GM23248 (cell line): ENCODE data around the gene B4GALT6. TPM values are rescaled to one million over a fixed set of nuclear protein-coding genes. Genes with fewer than 3 reads are reported as not detected.

ENCODE experiments used
- DNase-seq: peaks from one replicate; pipeline ENCODE4 v3.0.0-alpha.2; 2015
- H2AFZ ChIP-seq: fragments of 200-600 bp; sonication (generic); 2 replicates; pipeline ENCODE4 v1.6.1; 2016; ENCODE audit warnings: antibody characterized with exemption
- H3F3A ChIP-seq: fragments of 200-600 bp; sonication (generic); 2 replicates; pipeline ENCODE4 v1.6.1; 2016; ENCODE audit warnings: mild to moderate bottlenecking, antibody characterized with exemption, mixed run types; ENCODE audit not compliant: insufficient read depth
- H3K27ac ChIP-seq: fragments of 200-600 bp; sonication (generic); 2 replicates; pipeline ENCODE4 v1.5.1; 2016; ENCODE audit warnings: mild to moderate bottlenecking
- H3K27me3 ChIP-seq: fragments of 200-600 bp; sonication (generic); replicated peaks from 2 replicates; pipeline ENCODE4 v1.6.1; 2016; ENCODE audit warnings: mild to moderate bottlenecking; ENCODE audit not compliant: insufficient read depth
- H3K36me3 ChIP-seq: fragments of 200-600 bp; sonication (generic); 2 replicates; pipeline ENCODE4 v1.6.1; 2016; ENCODE audit warnings: low read depth, mild to moderate bottlenecking
- H3K4me1 ChIP-seq: fragments of 200-600 bp; sonication (generic); 2 replicates; pipeline ENCODE4 v1.6.1; 2016; ENCODE audit warnings: mild to moderate bottlenecking; ENCODE audit not compliant: insufficient read depth
- H3K4me2 ChIP-seq: fragments of 200-600 bp; sonication (generic); one replicate; pipeline ENCODE4 v1.6.1; 2016; ENCODE audit warnings: mild to moderate bottlenecking; ENCODE audit not compliant: unreplicated experiment
- H3K4me3 ChIP-seq: fragments of 200-600 bp; sonication (generic); 2 replicates; pipeline ENCODE4 v1.5.1; 2016; ENCODE audit warnings: mild to moderate bottlenecking
- H3K79me2 ChIP-seq: fragments of 200-600 bp; sonication (generic); 2 replicates; pipeline ENCODE4 v1.6.1; 2016; ENCODE audit warnings: mild to moderate bottlenecking; ENCODE audit not compliant: insufficient read depth
- H3K9ac ChIP-seq: fragments of 200-600 bp; sonication (generic); 2 replicates; pipeline ENCODE4 v1.6.1; 2016; ENCODE audit warnings: mild to moderate bottlenecking
- H3K9me2 ChIP-seq: fragments of 200-600 bp; sonication (generic); 2 replicates; pipeline ENCODE4 v1.6.1; 2016; ENCODE audit warnings: mixed run types, mild to moderate bottlenecking, moderate library complexity; ENCODE audit not compliant: insufficient read depth
- H3K9me3 ChIP-seq: fragments of 200-600 bp; sonication (generic); one replicate; pipeline ENCODE4 v1.6.1; 2017; ENCODE audit warnings: low read depth
- H4K20me1 ChIP-seq: fragments of 200-600 bp; sonication (generic); 2 replicates; pipeline ENCODE4 v1.6.0; 2016; ENCODE audit not compliant: insufficient read depth
- EZH2 ChIP-seq: fragments of 200-600 bp; sonication (generic); IDR thresholded peaks from 2 replicates; pipeline ENCODE4 v1.6.1; 2018; ENCODE audit warnings: antibody characterized with exemption, mild to moderate bottlenecking; ENCODE audit not compliant: insufficient read depth, poor library complexity, severe bottlenecking
- EZH2phosphoT487 ChIP-seq: fragments of 200-600 bp; sonication (generic); IDR thresholded peaks from 2 replicates; pipeline ENCODE4 v1.6.1; 2018; ENCODE audit warnings: antibody characterized with exemption, moderate library complexity, mild to moderate bottlenecking, low read depth; ENCODE audit not compliant: insufficient read depth
- WGBS, 2 experiments: methylation state at CpG; one replicate each; pipeline ENCODE4 v1.1.6; 2015 to 2017; ENCODE audit warnings: low lambda C conversion rate in 2 of 2, low coverage in 1 of 2; ENCODE audit errors: missing lambda C conversion rate in 2 of 2; 5-methylcytosine and 5-hydroxymethylcytosine counted together
- in situ Hi-C: fragments of 300-500 bp; cut with MboI; formaldehyde crosslinking; loops from 2 replicates; pipeline ENCODE4 v1.15.0; 2020
- polyA plus RNA-seq: library from polyadenylated mRNA; unstranded; fragments of >200 nt; fragmentation: Nextera tagmentation; extraction: Ambion mirVana; gene quantifications from 2 replicates; pipeline ENCODE4 v1.2.1, GENCODE V29; 2016
- total RNA-seq: library from RNA; depleted of rRNA; stranded (reverse); fragments of >200 nt; shearing (Covaris generic); gene quantifications from 2 replicates; pipeline ENCODE4 v1.2.3, GENCODE V29; 2014

The B4GALT6 gene
- total and polyA plus RNA-seq, 2 experiments from 2014 or later: 1.2 to 2.4 TPM

DNA sequence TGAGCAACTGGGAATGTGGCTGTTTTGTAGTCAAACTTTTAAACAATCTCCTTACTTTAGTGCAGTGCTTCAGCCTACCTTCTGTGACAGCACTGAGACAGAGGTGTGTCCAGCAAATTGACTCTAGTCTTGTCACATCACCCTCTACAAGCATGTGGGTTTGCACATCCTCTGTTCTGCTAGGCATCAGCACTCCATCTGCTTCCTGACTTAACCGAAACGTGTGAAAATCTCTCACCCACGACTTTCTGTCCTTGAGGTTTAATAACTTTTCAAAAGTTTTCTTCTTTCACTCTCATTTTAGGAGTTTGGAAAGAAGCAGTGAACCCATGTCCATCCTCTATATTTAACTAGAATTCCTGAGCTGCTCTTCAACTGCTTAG is 50.1 kb downstream of the B4GALT6 start:
- Histone ChIP-seq H3K36me3 (no peaks in the 10 kb centered on the region), H3K4me2 (no peak overlapping the region), H3K79me2 (no peaks in the 10 kb centered on the region), H3K9me2 (no peaks in the 10 kb centered on the region; the same call in 1 of the 2 replicates), H3K4me3 (no peak overlapping the region), H3F3A (no peaks in the 10 kb centered on the region), H3K9ac (no peak overlapping the region), H3K4me1 (no peaks in the 10 kb centered on the region), H2AFZ (no peak overlapping the region), H3K27me3 (no peaks in the 10 kb centered on the region), H3K9me3 (no peaks in the 10 kb centered on the region), H4K20me1 (no peaks in the 10 kb centered on the region), H3K27ac (no peak overlapping the region)
- in situ Hi-C loops: no loop called here
- WGBS, 2 experiments: 69 to 75% methylated on average over 3 of the region's 3 CpGs
- no peak for DNase-seq
- TF ChIP-seq EZH2phosphoT487 (no peak), EZH2 (no peak)

- in situ Hi-C loops: no loop called here
- 68 to 71% methylated on average over 10 of the region's 10 CpGs for WGBS, 2 experiments
- H2AFZ ChIP-seq: no peak overlapping the region
- H3K9me2 ChIP-seq: no peaks in the 10 kb centered on the region; the same call in 1 of the 2 replicates
- no peak overlapping the region for H3K9ac ChIP-seq
- no peaks in the 10 kb centered on the region for H4K20me1 ChIP-seq
- TF ChIP-seq EZH2 (no peak), EZH2phosphoT487 (no peak)
- H3K79me2 ChIP-seq: no peaks in the 10 kb centered on the region
- no peaks in the 10 kb centered on the region for H3K27me3 ChIP-seq
- H3K4me3 ChIP-seq: no peak overlapping the region
- H3K9me3 ChIP-seq: no peaks in the 10 kb centered on the region
- no peak for DNase-seq
- no peak overlapping the region for H3K4me2 ChIP-seq
- H3K4me1 ChIP-seq: no peaks in the 10 kb centered on the region
- no peak overlapping the region for H3K27ac ChIP-seq
- no peaks in the 10 kb centered on the region for H3F3A ChIP-seq
- no peaks in the 10 kb centered on the region for H3K36me3 ChIP-seq
Observed at GRCh38 chr18:31633392-31634330, 50.7 kb downstream of the B4GALT6 start.

DNA sequence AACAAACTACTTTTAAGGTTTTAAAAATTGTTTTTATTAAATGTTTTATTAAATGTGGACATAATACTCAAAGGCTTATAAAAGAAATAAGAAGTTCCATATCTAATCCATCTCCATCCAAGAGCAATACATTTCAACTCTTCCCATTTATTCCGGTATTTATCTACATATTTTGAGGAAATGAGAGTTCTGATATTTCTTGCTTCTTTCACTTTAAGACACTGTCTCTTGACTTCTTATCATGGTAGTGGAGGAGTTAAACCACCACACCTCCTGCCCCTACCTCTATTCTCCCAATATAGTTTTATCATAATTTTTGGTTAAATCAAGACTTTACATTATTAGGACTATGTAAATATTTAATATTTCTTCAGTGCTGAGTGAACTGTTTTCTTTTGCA is 52.0 kb downstream of the B4GALT6 start:
- Histone ChIP-seq H3K9me2 (no peaks in the 10 kb centered on the region; the same call in 1 of the 2 replicates), H3K27ac (no peak overlapping the region), H3K27me3 (no peaks in the 10 kb centered on the region), H3K79me2 (no peaks in the 10 kb centered on the region), H3K9ac (no peak overlapping the region), H3K4me2 (no peak overlapping the region), H3K4me1 (no peaks in the 10 kb centered on the region), H3K4me3 (no peak overlapping the region), H3K36me3 (no peaks in the 10 kb centered on the region), H2AFZ (no peak overlapping the region), H3K9me3 (no peaks in the 10 kb centered on the region), H3F3A (no peaks in the 10 kb centered on the region), H4K20me1 (no peaks in the 10 kb centered on the region)
- no peak for TF ChIP-seq EZH2phosphoT487
- no peak for TF ChIP-seq EZH2
- in situ Hi-C loops: no loop called here
- no peak for DNase-seq
- WGBS, 2 experiments: 96 to 98% methylated on average over 1 of the region's 1 CpG

- Histone ChIP-seq H3K9ac (no peak overlapping the region), H3K4me1 (no peaks in the 10 kb centered on the region), H3K36me3 (no peaks in the 10 kb centered on the region), H3K27me3 (no peaks in the 10 kb centered on the region), H3K4me2 (no peak overlapping the region), H3F3A (no peaks in the 10 kb centered on the region), H3K9me2 (no peaks in the 10 kb centered on the region; the same call in 1 of the 2 replicates), H4K20me1 (no peaks in the 10 kb centered on the region), H3K4me3 (no peak overlapping the region), H3K27ac (no peak overlapping the region), H3K9me3 (no peaks in the 10 kb centered on the region), H2AFZ (no peak overlapping the region), H3K79me2 (no peaks in the 10 kb centered on the region)
- in situ Hi-C loops: no loop called here
- no peak for DNase-seq
- WGBS, 2 experiments: 87 to 91% methylated on average over 1 of the region's 1 CpG
- TF ChIP-seq EZH2phosphoT487 (no peak), EZH2 (no peak)
Observed at GRCh38 chr18:31631526-31631925, 52.9 kb downstream of the B4GALT6 start.
